CD4-positive, alpha-beta T cell treated with Interleukin-4 for 4 hours (primary cell): ENCODE measurements around the gene SUCLG2.

ENCODE experiments used
- DNase-seq: peaks from one replicate; pipeline ENCODE4 v3.0.0-alpha.2; 2020

Gene SUCLG2

DNA sequence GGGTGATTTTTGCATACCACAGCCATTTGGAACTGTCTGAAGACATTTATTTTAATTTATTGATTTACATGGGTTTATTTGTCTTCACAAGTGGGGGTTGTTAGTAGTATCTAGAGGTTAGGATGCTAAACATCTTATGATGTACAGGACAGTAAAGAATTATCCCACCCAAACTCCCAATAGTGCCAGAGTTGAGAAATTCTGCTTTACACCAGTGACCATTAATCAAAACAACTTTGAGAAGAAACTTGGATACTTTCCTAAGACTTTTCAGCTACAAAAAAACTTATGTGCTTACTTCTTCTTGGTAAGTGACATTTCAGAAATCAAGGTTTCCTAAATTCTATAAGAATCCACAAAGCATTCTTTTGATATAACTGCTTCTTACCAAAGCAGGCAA lies 156.7 kb downstream of the SUCLG2 start:
- no peak for DNase-seq

DNA sequence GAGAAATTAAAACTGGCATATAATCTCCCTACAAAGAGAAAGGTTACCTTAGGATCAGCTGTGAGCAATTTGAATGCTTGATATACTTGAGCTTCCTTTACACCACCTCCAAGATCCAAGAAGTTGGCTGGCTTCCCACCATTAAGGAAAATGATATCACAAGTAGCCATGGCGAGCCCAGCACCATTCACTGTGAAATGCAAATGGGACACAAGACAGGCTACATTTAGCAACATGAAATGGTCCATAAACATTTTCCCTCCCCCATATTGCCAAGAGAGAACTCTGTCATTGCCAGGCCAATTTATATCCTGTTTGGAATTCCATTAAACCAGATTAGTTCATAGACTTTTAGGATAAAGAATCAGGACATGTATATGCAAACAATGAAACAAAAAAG lies 158.7 kb downstream of the SUCLG2 start:
- no peak for DNase-seq

DNA sequence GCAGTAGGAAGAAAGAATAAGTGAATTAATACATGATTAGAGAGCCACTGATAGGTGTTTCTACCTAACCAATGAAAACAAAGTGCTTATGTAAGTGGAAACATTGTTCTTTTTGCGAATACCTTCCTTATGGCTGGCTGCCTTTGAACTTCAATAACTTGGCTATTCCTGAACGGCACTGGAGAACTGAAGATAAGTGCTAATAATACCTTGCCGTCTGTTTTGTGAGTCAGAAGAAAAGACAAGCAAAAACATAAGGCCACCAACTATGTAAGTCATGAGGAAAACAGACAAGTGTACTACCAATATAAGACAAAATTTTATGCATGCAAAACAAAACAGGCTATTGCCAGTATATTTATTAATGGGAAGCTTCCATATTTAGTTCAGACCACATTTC lies 160.6 kb downstream of the SUCLG2 start:
- DNase-seq: no peak

GRCh38 chr3:67490658-67491057 lies 163.8 kb downstream of the SUCLG2 start:
- DNase-seq: no peak

DNA sequence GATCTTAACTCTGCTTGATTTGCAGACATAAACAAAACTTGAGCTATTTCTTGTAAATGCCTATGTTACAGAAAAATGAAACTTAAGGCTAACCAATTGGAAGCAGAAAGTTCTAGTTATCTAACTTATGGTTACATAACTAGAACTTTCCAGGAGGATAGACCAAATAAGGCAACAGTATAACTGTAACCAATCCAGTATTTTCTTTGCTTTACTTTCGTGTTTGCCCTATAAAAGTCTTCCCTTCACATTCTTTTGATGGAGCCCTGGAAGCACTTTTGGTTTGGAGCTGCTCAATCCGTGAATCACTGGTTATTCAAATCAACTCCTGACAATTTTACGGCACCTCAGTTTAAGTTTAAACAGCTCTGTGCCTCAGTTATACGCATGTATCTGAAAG lies 164.6 kb downstream of the SUCLG2 start:
- DNase-seq: no peak

GRCh38 chr3:67487564-67488114 lies 166.8 kb downstream of the SUCLG2 start:
- DNase-seq: no peak

- DNase-seq: no peak
These were observed 167.5 kb downstream of the SUCLG2 start for GRCh38 chr3:67486883-67487282.

DNA sequence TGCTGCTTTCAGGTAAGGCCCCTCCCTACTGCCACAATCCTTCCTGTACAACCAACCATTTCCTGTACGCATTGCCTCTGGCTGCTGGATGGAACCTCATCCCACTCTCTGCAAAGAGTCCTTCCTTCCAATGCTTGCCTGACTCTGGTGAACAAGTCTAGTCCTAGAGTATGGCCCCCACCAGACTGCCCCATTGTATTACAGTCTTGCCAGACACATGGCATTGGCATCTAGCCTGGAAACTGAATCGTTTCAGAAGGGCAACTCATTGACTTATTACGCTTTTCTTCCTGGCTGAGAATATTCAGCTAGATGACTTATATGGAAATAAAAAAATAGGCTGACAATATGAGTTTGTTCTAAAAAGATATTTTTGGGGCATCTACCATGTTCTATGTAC lies 170.3 kb downstream of the SUCLG2 start:
- DNase-seq: no peak

- no peak for DNase-seq
These were observed 173.3 kb downstream of the SUCLG2 start for GRCh38 chr3:67481126-67481525.

GRCh38 chr3:67478423-67478822 lies 176.0 kb downstream of the SUCLG2 start:
- DNase-seq: no peak

DNA sequence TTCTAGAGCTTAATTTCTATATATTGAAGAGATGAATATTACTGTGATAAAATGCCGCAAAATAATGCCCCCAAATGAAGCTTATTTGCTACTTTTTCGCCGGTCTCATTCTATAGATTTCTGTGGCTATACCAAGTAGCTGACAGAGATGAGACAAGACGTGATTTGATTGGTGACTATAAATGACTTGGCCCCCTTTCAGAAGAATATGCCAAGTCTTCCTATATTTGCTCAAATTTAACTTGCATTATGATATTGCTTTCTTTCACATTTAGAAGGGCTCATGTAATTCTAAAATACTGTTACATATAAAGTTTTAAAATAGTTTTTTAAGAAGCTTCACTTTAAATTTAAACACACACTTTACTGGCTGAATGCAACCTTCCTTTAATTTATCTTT lies 180.1 kb downstream of the SUCLG2 start:
- no peak for DNase-seq

DNA sequence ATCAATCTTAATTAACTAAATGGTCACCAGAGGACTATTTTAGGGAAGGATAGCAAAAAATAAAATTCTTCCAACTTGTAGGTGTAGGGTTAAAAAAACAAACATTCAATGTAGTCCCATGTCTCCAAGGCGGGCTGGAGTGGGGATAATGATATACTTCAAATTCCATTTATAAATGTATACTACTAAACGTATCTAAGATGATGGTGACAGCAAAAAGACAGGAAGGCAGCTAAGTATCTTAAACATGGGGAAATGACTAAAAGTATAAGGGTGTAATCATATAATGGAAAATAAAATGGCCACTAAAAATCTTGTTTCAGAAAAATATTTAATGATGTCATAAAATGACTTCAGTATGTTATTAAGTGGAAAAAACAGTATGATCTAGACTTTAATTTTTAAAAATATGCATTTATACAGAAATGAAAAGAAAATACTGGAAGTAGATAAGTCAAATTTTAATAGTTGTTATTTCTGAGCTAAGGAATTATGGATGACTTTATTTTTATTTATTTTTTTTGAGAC lies 181.7 kb downstream of the SUCLG2 start:
- DNase-seq: no peak

DNA sequence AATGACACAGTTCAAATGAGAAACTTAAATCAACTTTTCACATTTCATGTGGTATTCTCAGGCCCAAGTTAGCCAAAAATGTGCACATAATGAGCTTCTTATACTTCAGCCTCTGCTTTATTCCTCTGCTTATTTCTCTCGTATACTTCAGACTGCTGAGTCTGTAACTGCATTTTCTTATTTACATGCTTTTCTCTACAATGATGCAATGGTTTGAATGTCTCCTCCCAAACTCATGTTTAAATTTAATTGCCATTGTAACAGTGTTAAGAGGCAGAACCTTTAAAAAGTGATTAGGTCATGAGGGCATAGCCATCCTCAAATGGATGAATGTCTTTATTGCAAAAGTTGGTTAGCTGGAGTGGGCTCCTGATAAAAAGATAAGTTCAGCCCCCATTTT lies 184.2 kb downstream of the SUCLG2 start:
- DNase-seq: no peak

GRCh38 chr3:67468511-67468910 lies 185.9 kb downstream of the SUCLG2 start:
- DNase-seq: no peak

- DNase-seq: no peak
These were observed 190.8 kb downstream of the SUCLG2 start for GRCh38 chr3:67463656-67464055.

GRCh38 chr3:67462187-67462586 lies 192.2 kb downstream of the SUCLG2 start:
- DNase-seq: no peak

DNA sequence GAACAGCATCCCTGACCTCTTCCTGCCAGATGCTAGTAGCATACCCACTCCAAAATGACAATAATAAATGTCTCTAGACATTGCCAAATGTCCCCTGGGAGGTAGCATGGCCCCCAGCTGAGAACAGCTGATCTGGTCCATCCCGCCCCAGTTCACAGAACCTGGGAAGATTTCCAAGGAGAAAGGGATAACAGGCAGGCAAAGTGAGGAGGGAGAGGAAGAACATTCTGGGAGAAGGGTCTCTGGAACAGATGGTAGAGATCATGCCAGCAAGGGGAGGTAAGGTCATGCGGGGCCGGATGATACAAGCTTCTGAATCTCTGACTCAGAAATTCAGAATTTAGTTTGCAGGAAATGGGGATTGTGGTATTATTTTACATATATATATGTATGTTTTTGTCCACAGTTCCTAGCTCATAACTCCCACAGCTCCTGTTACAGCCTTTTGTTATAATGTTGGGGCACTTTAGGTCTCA lies 192.7 kb downstream of the SUCLG2 start:
- DNase-seq: no peak

GRCh38 chr3:67460841-67461510 lies 193.4 kb downstream of the SUCLG2 start:
- DNase-seq: no peak

DNA sequence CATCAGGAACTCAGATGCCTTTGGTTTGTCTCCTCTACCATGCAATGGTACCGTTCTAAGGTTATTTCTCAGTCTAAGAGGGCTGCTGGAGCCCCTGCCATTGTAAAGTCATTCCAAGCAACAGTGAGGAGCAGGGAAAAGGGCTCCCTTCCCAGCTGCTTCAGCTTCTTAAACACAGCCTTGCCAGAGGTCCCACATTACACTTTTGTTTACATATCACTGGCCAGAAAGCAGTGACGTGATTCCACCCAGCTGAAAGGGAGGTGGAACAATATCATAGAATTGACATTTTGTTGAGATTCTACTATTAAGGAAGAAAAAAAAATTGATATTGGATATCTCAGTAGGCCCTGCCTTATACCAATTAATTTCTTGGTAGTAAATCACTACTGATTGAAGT lies 194.6 kb downstream of the SUCLG2 start:
- DNase-seq: no peak

DNA sequence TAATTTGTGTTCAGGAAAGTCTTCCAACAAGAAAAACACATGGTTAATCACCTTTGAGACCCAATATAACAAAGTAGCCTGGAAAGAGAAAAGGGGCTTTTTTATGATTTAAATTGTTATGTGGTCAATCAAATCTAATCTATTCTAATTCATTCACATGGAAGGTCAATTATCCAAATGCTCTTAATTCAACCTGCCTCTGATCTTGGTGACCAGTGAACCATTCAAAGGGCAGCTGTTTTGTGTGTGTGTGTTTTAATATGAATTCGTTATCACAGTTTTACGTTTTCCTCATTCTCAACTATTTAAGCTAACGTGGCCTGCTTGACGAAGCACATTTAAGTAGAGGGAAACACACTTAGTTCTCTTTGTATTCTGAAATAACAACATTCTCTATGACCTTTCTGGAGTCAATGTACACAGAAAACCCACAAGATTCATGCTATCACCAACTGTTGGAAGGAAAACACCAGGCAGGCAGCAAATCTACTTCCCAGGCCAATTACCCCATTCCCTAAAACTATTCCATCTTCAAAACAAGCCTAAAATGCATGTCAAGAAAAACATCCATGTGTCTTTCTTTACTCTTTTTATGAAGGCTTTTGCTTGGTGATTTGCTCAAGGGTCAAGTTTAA lies 195.4 kb downstream of the SUCLG2 start:
- DNase-seq: no peak

DNA sequence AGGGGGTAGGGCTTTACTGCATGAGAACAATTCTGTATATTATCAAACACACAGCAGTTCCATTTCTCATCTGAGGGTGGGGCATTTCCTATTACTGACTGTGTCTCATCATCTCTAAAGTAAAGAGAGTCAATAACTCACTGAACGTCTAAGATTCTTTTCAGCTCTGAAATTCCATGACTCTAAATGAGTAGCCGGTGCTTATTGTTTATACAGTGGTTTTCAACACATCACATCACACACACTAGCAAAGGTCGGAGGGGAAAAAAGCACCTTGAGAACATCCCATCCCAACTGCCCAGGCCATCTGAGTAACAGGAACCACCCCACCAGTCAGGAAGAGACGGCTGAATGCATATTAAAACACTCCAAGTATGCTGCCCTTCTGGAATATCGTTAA lies 196.0 kb downstream of the SUCLG2 start:
- DNase-seq: no peak

DNA sequence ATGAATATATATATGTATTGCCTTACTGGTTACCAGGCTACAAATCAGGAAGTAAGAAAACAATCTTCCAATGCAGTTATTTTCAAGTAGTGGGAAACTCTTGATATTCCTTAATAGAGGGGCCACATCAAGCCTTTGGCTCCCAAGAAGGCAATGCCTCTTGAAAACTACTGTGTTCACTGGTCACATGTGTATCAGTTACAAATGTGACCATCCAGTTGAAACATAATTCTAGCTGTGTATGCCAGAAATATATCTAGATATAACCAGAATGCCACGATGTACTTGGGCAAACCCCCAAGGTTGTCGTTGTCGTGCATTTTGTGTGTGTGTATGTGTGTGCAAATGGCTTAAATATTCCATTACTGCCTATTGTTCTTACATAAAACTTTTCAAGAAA lies 200.8 kb downstream of the SUCLG2 start:
- no peak for DNase-seq

- DNase-seq: no peak
These were observed 204.3 kb downstream of the SUCLG2 start for GRCh38 chr3:67450153-67450552.

- no peak for DNase-seq
These were observed 207.0 kb downstream of the SUCLG2 start for GRCh38 chr3:67447393-67447792.
